GM12874 (cell line): ENCODE data around the gene MCHR1.

Experiments used
- CTCF ChIP-seq: IDR thresholded peaks from 2 replicates; pipeline ENCODE4 v1.5.1; 2011; ENCODE audit warnings: low read depth, mild to moderate bottlenecking, control low read depth, low read length, moderate library complexity; ENCODE audit not compliant: insufficient read depth

Gene MCHR1

GRCh38 chr22:40705918-40706682, 26.8 kb downstream of the MCHR1 start:
- TF ChIP-seq CTCF: no peak

GRCh38 chr22:40707154-40707553, 27.9 kb downstream of the MCHR1 start:
- TF ChIP-seq CTCF: no peak

- TF ChIP-seq CTCF: no peak
Observed at GRCh38 chr22:40708177-40708576, 28.9 kb downstream of the MCHR1 start.

- no peak for TF ChIP-seq CTCF
Observed at GRCh38 chr22:40709752-40710413, 30.6 kb downstream of the MCHR1 start.

- TF ChIP-seq CTCF: no peak
Observed at GRCh38 chr22:40712311-40712710, 33.0 kb downstream of the MCHR1 start.

GRCh38 chr22:40714499-40715337, 35.4 kb downstream of the MCHR1 start:
- no peak for TF ChIP-seq CTCF

- no peak for TF ChIP-seq CTCF
Observed at GRCh38 chr22:40716116-40716515, 36.8 kb downstream of the MCHR1 start.
